22Rv1 (cell line): ENCODE data around the gene PKIG.

Experiments used
- ZFX ChIP-seq: fragments of 450-650 bp; IDR thresholded peaks from 2 replicates; pipeline ENCODE4 v1.6.1; 2017; ENCODE audit warnings: antibody characterized with exemption, borderline replicate concordance
- TF ChIP-seq, protein P1 (sequence below): fragments of 450-650 bp; IDR thresholded peaks from 2 replicates; pipeline ENCODE4 v1.5.1; 2017; ENCODE audit warnings: mild to moderate bottlenecking

DNA sequence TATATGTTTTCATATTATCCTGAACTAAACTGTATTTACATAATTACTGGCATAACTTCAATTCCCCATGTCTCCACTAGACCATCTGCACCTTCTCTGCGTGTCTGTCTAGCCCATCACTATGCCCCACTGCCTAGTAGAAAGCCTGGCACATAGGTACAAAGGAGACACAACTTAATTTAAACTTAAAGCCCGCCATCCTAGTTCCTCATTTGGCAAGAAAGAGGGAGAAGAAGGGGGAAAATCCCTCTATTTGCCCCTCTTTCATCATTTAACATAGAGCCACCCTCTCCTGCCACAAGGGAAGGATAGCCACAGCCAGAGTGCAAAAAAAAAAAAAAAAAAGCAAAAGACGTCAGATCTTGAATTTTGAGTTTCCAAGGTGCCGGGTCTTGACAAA is 1.8 kb downstream of the PKIG start:
- TF ChIP-seq, protein P1, sequence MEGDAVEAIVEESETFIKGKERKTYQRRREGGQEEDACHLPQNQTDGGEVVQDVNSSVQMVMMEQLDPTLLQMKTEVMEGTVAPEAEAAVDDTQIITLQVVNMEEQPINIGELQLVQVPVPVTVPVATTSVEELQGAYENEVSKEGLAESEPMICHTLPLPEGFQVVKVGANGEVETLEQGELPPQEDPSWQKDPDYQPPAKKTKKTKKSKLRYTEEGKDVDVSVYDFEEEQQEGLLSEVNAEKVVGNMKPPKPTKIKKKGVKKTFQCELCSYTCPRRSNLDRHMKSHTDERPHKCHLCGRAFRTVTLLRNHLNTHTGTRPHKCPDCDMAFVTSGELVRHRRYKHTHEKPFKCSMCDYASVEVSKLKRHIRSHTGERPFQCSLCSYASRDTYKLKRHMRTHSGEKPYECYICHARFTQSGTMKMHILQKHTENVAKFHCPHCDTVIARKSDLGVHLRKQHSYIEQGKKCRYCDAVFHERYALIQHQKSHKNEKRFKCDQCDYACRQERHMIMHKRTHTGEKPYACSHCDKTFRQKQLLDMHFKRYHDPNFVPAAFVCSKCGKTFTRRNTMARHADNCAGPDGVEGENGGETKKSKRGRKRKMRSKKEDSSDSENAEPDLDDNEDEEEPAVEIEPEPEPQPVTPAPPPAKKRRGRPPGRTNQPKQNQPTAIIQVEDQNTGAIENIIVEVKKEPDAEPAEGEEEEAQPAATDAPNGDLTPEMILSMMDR: no peak
- no peak for TF ChIP-seq ZFX
